GM23248 (cell line): ENCODE measurements around the gene CAMK1D. TPM values are rescaled to one million over a fixed set of nuclear protein-coding genes. Genes with fewer than 3 reads are reported as not detected.

Experiments
- DNase-seq: peaks from one replicate; pipeline ENCODE4 v3.0.0-alpha.2; 2015
- H2AFZ ChIP-seq: fragments of 200-600 bp; sonication (generic); 2 replicates; pipeline ENCODE4 v1.6.1; 2016; ENCODE audit warnings: antibody characterized with exemption
- H3F3A ChIP-seq: fragments of 200-600 bp; sonication (generic); 2 replicates; pipeline ENCODE4 v1.6.1; 2016; ENCODE audit warnings: mild to moderate bottlenecking, antibody characterized with exemption, mixed run types; ENCODE audit not compliant: insufficient read depth
- H3K27ac ChIP-seq: fragments of 200-600 bp; sonication (generic); 2 replicates; pipeline ENCODE4 v1.5.1; 2016; ENCODE audit warnings: mild to moderate bottlenecking
- H3K27me3 ChIP-seq: fragments of 200-600 bp; sonication (generic); replicated peaks from 2 replicates; pipeline ENCODE4 v1.6.1; 2016; ENCODE audit warnings: mild to moderate bottlenecking; ENCODE audit not compliant: insufficient read depth
- H3K36me3 ChIP-seq: fragments of 200-600 bp; sonication (generic); 2 replicates; pipeline ENCODE4 v1.6.1; 2016; ENCODE audit warnings: low read depth, mild to moderate bottlenecking
- H3K4me1 ChIP-seq: fragments of 200-600 bp; sonication (generic); 2 replicates; pipeline ENCODE4 v1.6.1; 2016; ENCODE audit warnings: mild to moderate bottlenecking; ENCODE audit not compliant: insufficient read depth
- H3K4me2 ChIP-seq: fragments of 200-600 bp; sonication (generic); one replicate; pipeline ENCODE4 v1.6.1; 2016; ENCODE audit warnings: mild to moderate bottlenecking; ENCODE audit not compliant: unreplicated experiment
- H3K4me3 ChIP-seq: fragments of 200-600 bp; sonication (generic); 2 replicates; pipeline ENCODE4 v1.5.1; 2016; ENCODE audit warnings: mild to moderate bottlenecking
- H3K79me2 ChIP-seq: fragments of 200-600 bp; sonication (generic); 2 replicates; pipeline ENCODE4 v1.6.1; 2016; ENCODE audit warnings: mild to moderate bottlenecking; ENCODE audit not compliant: insufficient read depth
- H3K9ac ChIP-seq: fragments of 200-600 bp; sonication (generic); 2 replicates; pipeline ENCODE4 v1.6.1; 2016; ENCODE audit warnings: mild to moderate bottlenecking
- H3K9me2 ChIP-seq: fragments of 200-600 bp; sonication (generic); 2 replicates; pipeline ENCODE4 v1.6.1; 2016; ENCODE audit warnings: mixed run types, mild to moderate bottlenecking, moderate library complexity; ENCODE audit not compliant: insufficient read depth
- H3K9me3 ChIP-seq: fragments of 200-600 bp; sonication (generic); one replicate; pipeline ENCODE4 v1.6.1; 2017; ENCODE audit warnings: low read depth
- H4K20me1 ChIP-seq: fragments of 200-600 bp; sonication (generic); 2 replicates; pipeline ENCODE4 v1.6.0; 2016; ENCODE audit not compliant: insufficient read depth
- EZH2 ChIP-seq: fragments of 200-600 bp; sonication (generic); IDR thresholded peaks from 2 replicates; pipeline ENCODE4 v1.6.1; 2018; ENCODE audit warnings: antibody characterized with exemption, mild to moderate bottlenecking; ENCODE audit not compliant: insufficient read depth, poor library complexity, severe bottlenecking
- EZH2phosphoT487 ChIP-seq: fragments of 200-600 bp; sonication (generic); IDR thresholded peaks from 2 replicates; pipeline ENCODE4 v1.6.1; 2018; ENCODE audit warnings: antibody characterized with exemption, moderate library complexity, mild to moderate bottlenecking, low read depth; ENCODE audit not compliant: insufficient read depth
- WGBS, 2 experiments: methylation state at CpG; one replicate each; pipeline ENCODE4 v1.1.6; 2015 to 2017; ENCODE audit warnings: low lambda C conversion rate in 2 of 2, low coverage in 1 of 2; ENCODE audit errors: missing lambda C conversion rate in 2 of 2; 5-methylcytosine and 5-hydroxymethylcytosine counted together
- in situ Hi-C: fragments of 300-500 bp; cut with MboI; formaldehyde crosslinking; loops from 2 replicates; pipeline ENCODE4 v1.15.0; 2020
- polyA plus RNA-seq: library from polyadenylated mRNA; unstranded; fragments of >200 nt; fragmentation: Nextera tagmentation; extraction: Ambion mirVana; gene quantifications from 2 replicates; pipeline ENCODE4 v1.2.1, GENCODE V29; 2016
- total RNA-seq: library from RNA; depleted of rRNA; stranded (reverse); fragments of >200 nt; shearing (Covaris generic); gene quantifications from 2 replicates; pipeline ENCODE4 v1.2.3, GENCODE V29; 2014

CAMK1D gene
- total and polyA plus RNA-seq, 2 experiments from 2014 or later, result 0.22 to 0.55 TPM

DNA sequence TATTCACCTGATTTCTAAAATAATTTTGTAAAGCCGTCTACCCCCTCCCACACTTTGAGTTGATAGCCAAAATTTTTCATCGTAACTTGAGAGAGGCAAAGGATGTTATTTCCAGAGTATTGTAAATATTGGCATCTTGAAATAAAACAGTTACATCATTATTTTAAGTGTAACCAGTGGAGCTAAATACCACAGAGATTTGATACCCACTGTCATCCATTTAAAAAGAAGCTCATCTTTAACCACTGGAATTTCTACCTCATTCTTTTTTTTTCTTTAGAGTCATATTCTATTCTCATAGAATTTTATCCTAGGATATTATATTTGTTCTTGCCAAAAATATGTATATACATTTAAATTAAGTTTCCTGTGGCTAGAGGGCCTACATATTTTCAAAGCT, 48.6 kb downstream of the CAMK1D start:
- DNase-seq, result no peak

DNA sequence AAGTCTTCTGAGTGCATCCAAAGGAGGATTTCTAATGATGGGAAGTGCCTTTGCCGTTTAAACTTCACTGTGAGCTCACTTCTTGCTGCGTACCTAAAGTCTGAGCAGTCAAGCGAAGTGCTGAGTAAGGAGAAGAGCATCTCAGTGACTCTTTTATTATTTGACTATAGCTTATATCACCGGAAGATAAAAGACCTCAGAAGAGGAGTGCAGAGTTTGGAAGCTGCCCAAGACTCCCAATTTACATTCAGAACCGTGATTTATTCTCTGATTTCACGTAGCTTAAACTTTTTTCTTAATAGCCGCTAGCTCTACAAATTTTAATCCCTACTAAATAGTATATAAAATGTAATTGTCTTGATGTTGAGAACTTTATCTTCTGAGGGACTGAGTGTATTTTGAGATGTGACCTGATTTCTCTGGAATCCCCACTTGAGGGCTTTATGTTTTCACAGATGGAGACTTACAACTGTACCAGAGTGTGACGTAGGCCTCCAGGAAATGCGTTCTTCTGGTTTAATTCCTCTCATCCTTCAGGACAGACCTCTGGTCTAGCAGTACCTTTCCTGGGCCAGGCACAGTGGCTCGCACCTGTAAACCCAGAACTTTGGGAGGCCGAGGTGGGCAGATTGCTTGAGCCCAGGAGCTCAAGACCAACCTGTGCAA, 51.1 kb downstream of the CAMK1D start:
- Histone ChIP-seq H3K9me2 (no peaks in the 10 kb centered on the region), H2AFZ (no peak overlapping the region), H3K27ac (no peak overlapping the region), H3K9me3 (no peaks in the 10 kb centered on the region), H3K27me3 (no peaks in the 10 kb centered on the region; the same call in 1 of the 2 replicates), H3K9ac (no peak overlapping the region), H3K4me3 (no peak overlapping the region), H3K4me1 (no peaks in the 10 kb centered on the region), H3F3A (no peaks in the 10 kb centered on the region), H3K4me2 (no peak overlapping the region), H3K79me2 (no peaks in the 10 kb centered on the region), H3K36me3 (no peaks in the 10 kb centered on the region), H4K20me1 (no peaks in the 10 kb centered on the region)
- in situ Hi-C loops, result no loop called here
- WGBS, 2 experiments, result 81 to 90% methylated on average over 11 of the region's 11 CpGs
- no peak for TF ChIP-seq EZH2
- TF ChIP-seq EZH2phosphoT487, result no peak
- DNase-seq, result no peak

More for the DNA sequence above, 48.6 kb downstream of the CAMK1D start:
- 66 to 70% methylated on average over 2 of the region's 2 CpGs for WGBS, 2 experiments
- no peaks in the 10 kb centered on the region for H3K4me1 ChIP-seq
- H3K9me2 ChIP-seq, result no peaks in the 10 kb centered on the region
- no peaks in the 10 kb centered on the region for H3K36me3 ChIP-seq
- no peak for TF ChIP-seq EZH2
- no peak for TF ChIP-seq EZH2phosphoT487
- no peak overlapping the region for H3K4me3 ChIP-seq
- no peaks in the 10 kb centered on the region for H3F3A ChIP-seq
- H3K27ac ChIP-seq, result no peak overlapping the region
- no peak overlapping the region for H2AFZ ChIP-seq
- no peaks in the 10 kb centered on the region for H3K27me3 ChIP-seq
- no peaks in the 10 kb centered on the region for H4K20me1 ChIP-seq
- H3K4me2 ChIP-seq, result no peak overlapping the region
- H3K9me3 ChIP-seq, result no peaks in the 10 kb centered on the region
- no peak overlapping the region for H3K9ac ChIP-seq
- no peaks in the 10 kb centered on the region for H3K79me2 ChIP-seq
- in situ Hi-C loops, result no loop called here

GRCh38 chr10:12401466-12401865, 52.1 kb downstream of the CAMK1D start:
- H3K79me2 ChIP-seq, result no peaks in the 10 kb centered on the region
- H2AFZ ChIP-seq, result no peak overlapping the region
- H3K4me3 ChIP-seq, result no peak overlapping the region
- H3K9ac ChIP-seq, result no peak overlapping the region
- H4K20me1 ChIP-seq, result no peaks in the 10 kb centered on the region
- 63 to 86% methylated on average over 2 of the region's 2 CpGs for WGBS, 2 experiments
- no peaks in the 10 kb centered on the region for H3K36me3 ChIP-seq
- H3K27me3 ChIP-seq, result no peaks in the 10 kb centered on the region; the same call in 1 of the 2 replicates
- H3K27ac ChIP-seq, result no peak overlapping the region
- no peak for DNase-seq
- H3F3A ChIP-seq, result no peaks in the 10 kb centered on the region
- H3K9me3 ChIP-seq, result no peaks in the 10 kb centered on the region
- H3K4me1 ChIP-seq, result no peaks in the 10 kb centered on the region
- no peak for TF ChIP-seq EZH2phosphoT487
- no peak for TF ChIP-seq EZH2
- no peaks in the 10 kb centered on the region for H3K9me2 ChIP-seq
- no peak overlapping the region for H3K4me2 ChIP-seq
- in situ Hi-C loops, result no loop called here

GRCh38 chr10:12403119-12403518, 53.8 kb downstream of the CAMK1D start:
- TF ChIP-seq EZH2phosphoT487 (no peak), EZH2 (no peak)
- WGBS, 2 experiments, result 53 to 58% methylated on average over 9 of the region's 9 CpGs
- Histone ChIP-seq H2AFZ (no peak overlapping the region), H3K36me3 (no peaks in the 10 kb centered on the region), H3K4me3 (no peak overlapping the region), H4K20me1 (no peaks in the 10 kb centered on the region), H3K9ac (no peak overlapping the region), H3K9me3 (no peaks in the 10 kb centered on the region), H3K27me3 (no peaks in the 10 kb centered on the region; the same call in 1 of the 2 replicates), H3K79me2 (no peaks in the 10 kb centered on the region), H3K9me2 (no peaks in the 10 kb centered on the region), H3K4me1 (no peaks in the 10 kb centered on the region), H3K27ac (no peak overlapping the region), H3K4me2 (no peak overlapping the region), H3F3A (no peaks in the 10 kb centered on the region)
- no peak for DNase-seq
- in situ Hi-C loops, result no loop called here
